WTC11 (cell line): ENCODE measurements around the gene XCL1. TPM values are rescaled to one million over a fixed set of nuclear protein-coding genes. Genes with fewer than 3 reads are reported as not detected.

Experiments
- ATAC-seq: fragments of 200-7000 bp; cut with Tn5 transposase; 2 replicates; pipeline ENCODE4 v1.10.0; 2021; ENCODE audit warnings: mild to moderate bottlenecking, moderate library complexity
- CTCF ChIA-PET: fragments of 300-600 bp; sonication (Branson Sonifier 250); formaldehyde crosslinking; loops from one replicate; lab custom pipeline; 2021; ENCODE audit warnings: antibody characterized with exemption; lab: Charles Lee
- POLR2A ChIA-PET: fragments of 350-600 bp; sonication (Branson Sonifier 250); formaldehyde crosslinking; loops from one replicate; lab custom pipeline; 2021; ENCODE audit warnings: antibody characterized with exemption; lab: Charles Lee
- DNase-seq: peaks from one replicate; pipeline ENCODE4 v3.0.0; 2021; ENCODE audit warnings: low spot score
- H3K27ac Mint-ChIP-seq: 2 replicates; pipeline ENCODE4 v1.8.0; 2021; ENCODE audit warnings: mixed read lengths
- H3K27me3 Mint-ChIP-seq: 2 replicates; pipeline ENCODE4 v1.8.0; 2021; ENCODE audit warnings: low read depth, mild to moderate bottlenecking, moderate library complexity, mixed read lengths
- H3K36me3 Mint-ChIP-seq: 2 replicates; pipeline ENCODE4 v1.8.0; 2021; ENCODE audit warnings: mixed read lengths
- H3K4me1 Mint-ChIP-seq: 2 replicates; pipeline ENCODE4 v1.8.0; 2022; ENCODE audit warnings: mixed read lengths
- H3K4me3 Mint-ChIP-seq: 2 replicates; pipeline ENCODE4 v1.8.0; 2021; ENCODE audit warnings: mild to moderate bottlenecking, moderate library complexity, mixed read lengths
- H3K9me3 Mint-ChIP-seq: 2 replicates; pipeline ENCODE4 v1.8.0; 2021; ENCODE audit warnings: mixed read lengths
- ATF1 ChIP-seq: sonication (generic); formaldehyde crosslinking; IDR thresholded peaks from 2 replicates; pipeline ENCODE4 v1.8.1; 2023; ENCODE audit warnings: mild to moderate bottlenecking, moderate library complexity, missing genetic modification reagents
- FOXP1 ChIP-seq: sonication (generic); formaldehyde crosslinking; IDR thresholded peaks from 2 replicates; pipeline ENCODE4 v1.8.0; 2022; ENCODE audit warnings: missing genetic modification reagents, mild to moderate bottlenecking, moderate library complexity, borderline replicate concordance
- NFATC4 ChIP-seq: fragments of 250-450 bp; sonication (Bioruptor Pico); IDR thresholded peaks from 2 replicates; pipeline ENCODE4 v1.9.0; 2021; ENCODE audit warnings: mild to moderate bottlenecking
- OVOL2 ChIP-seq: fragments of 250-450 bp; sonication (Bioruptor Pico); IDR thresholded peaks from 2 replicates; pipeline ENCODE4 v1.9.0; 2021; ENCODE audit warnings: mild to moderate bottlenecking, borderline replicate concordance
- RORB ChIP-seq: fragments of 250-450 bp; sonication (Bioruptor Pico); IDR thresholded peaks from 2 replicates; pipeline ENCODE4 v1.9.0; 2021; ENCODE audit warnings: mild to moderate bottlenecking
- SMAD4 ChIP-seq: sonication (generic); formaldehyde crosslinking; IDR thresholded peaks from 2 replicates; pipeline ENCODE4 v1.8.0; 2022; ENCODE audit warnings: mild to moderate bottlenecking, missing genetic modification reagents
- ZNF317 ChIP-seq: sonication (generic); formaldehyde crosslinking; IDR thresholded peaks from 2 replicates; pipeline ENCODE4 v1.8.1; 2023; ENCODE audit warnings: low read depth, mild to moderate bottlenecking, moderate library complexity, missing genetic modification reagents, borderline replicate concordance
- total RNA-seq: library from RNA; stranded (reverse); gene quantifications from 3 replicates; pipeline ENCODE4 v1.2.3, GENCODE V29; 2021
- TF ChIP-seq, protein P1 (sequence below): fragments of 250-450 bp; sonication (Bioruptor Pico); IDR thresholded peaks from 2 replicates; pipeline ENCODE4 v1.8.0; 2021; ENCODE audit warnings: mild to moderate bottlenecking
- TF ChIP-seq, protein P2 (sequence below): fragments of 250-450 bp; sonication (Bioruptor Pico); IDR thresholded peaks from 2 replicates; pipeline ENCODE4 v1.9.0; 2021; ENCODE audit warnings: moderate library complexity, mild to moderate bottlenecking, inconsistent platforms, borderline replicate concordance
- TF ChIP-seq, protein P3 (sequence below): sonication (generic); formaldehyde crosslinking; IDR thresholded peaks from 2 replicates; pipeline ENCODE4 v1.8.0; 2022; ENCODE audit warnings: mild to moderate bottlenecking, missing genetic modification reagents
- TF ChIP-seq, protein P4 (sequence below): fragments of 200-600 bp; IDR thresholded peaks from 2 replicates; pipeline ENCODE4 v1.8.0; 2022; ENCODE audit warnings: antibody characterized with exemption
- TF ChIP-seq, protein P5 (sequence below): sonication (generic); formaldehyde crosslinking; IDR thresholded peaks from 2 replicates; pipeline ENCODE4 v1.8.1; 2023; ENCODE audit warnings: mild to moderate bottlenecking, missing genetic modification reagents
- TF ChIP-seq, protein P6 (sequence below): sonication (generic); formaldehyde crosslinking; IDR thresholded peaks from 2 replicates; pipeline ENCODE4 v1.8.1; 2022; ENCODE audit warnings: mild to moderate bottlenecking, missing genetic modification reagents, moderate library complexity, borderline replicate concordance
- TF ChIP-seq, protein P7 (sequence below): sonication (generic); formaldehyde crosslinking; IDR thresholded peaks from 2 replicates; pipeline ENCODE4 v1.8.0; 2022; ENCODE audit warnings: missing genetic modification reagents
- TF ChIP-seq, protein P8 (sequence below): fragments of 250-450 bp; sonication (Bioruptor Pico); IDR thresholded peaks from 2 replicates; pipeline ENCODE4 v1.9.0; 2021; ENCODE audit warnings: mild to moderate bottlenecking

The XCL1 gene
- total RNA-seq, 1 experiment from 2014 or later = 1.1 TPM

DNA sequence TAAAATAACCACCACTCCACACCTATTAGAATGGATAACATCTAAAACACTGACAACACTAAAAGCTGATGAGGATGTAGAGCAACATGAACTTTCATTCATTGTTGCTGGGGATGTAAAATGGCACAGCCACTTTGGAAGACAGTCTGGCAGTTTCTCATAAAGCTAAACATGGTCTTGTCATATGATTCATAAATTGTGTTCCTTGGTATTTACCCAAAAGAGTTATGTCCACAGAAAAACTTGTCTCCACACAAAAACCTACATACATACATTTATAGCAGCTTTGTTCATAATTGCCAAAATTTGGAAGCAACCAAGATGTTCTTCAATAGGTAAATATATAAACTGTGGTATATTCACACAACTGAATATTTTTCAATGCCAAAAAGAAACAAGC lies 16.0 kb upstream of the XCL1 start:
- H3K4me3 Mint-ChIP-seq = no peak overlapping the region
- TF ChIP-seq ATF1 (CRISPR knock-in tag) (no peak), ZNF317 (CRISPR knock-in tag) (no peak), FOXP1 (no peak), SMAD4 (CRISPR knock-in tag) (no peak), NFATC4 (no peak), RORB (CRISPR knock-in tag) (no peak)
- TF ChIP-seq, protein P1, sequence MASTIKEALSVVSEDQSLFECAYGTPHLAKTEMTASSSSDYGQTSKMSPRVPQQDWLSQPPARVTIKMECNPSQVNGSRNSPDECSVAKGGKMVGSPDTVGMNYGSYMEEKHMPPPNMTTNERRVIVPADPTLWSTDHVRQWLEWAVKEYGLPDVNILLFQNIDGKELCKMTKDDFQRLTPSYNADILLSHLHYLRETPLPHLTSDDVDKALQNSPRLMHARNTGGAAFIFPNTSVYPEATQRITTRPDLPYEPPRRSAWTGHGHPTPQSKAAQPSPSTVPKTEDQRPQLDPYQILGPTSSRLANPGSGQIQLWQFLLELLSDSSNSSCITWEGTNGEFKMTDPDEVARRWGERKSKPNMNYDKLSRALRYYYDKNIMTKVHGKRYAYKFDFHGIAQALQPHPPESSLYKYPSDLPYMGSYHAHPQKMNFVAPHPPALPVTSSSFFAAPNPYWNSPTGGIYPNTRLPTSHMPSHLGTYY = no peak
- TF ChIP-seq, protein P2, sequence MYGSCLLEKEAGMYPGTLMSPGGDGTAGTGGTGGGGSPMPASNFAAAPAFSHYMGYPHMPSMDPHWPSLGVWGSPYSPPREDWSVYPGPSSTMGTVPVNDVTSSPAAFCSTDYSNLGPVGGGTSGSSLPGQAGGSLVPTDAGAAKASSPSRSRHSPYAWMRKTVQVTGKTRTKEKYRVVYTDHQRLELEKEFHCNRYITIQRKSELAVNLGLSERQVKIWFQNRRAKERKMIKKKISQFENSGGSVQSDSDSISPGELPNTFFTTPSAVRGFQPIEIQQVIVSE (CRISPR knock-in tag) = no peak
- TF ChIP-seq, protein P3, sequence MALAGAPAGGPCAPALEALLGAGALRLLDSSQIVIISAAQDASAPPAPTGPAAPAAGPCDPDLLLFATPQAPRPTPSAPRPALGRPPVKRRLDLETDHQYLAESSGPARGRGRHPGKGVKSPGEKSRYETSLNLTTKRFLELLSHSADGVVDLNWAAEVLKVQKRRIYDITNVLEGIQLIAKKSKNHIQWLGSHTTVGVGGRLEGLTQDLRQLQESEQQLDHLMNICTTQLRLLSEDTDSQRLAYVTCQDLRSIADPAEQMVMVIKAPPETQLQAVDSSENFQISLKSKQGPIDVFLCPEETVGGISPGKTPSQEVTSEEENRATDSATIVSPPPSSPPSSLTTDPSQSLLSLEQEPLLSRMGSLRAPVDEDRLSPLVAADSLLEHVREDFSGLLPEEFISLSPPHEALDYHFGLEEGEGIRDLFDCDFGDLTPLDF (CRISPR knock-in tag) = no peak
- TF ChIP-seq, all 79 proteins: peak for 0
- ChIA-PET POLR2A (no interaction called here), CTCF (no interaction called here)
- ATAC-seq = no peak
- Mint-ChIP-seq H3K9me3 (no peaks in the 10 kb centered on the region), H3K27me3 (no peaks in the 10 kb centered on the region), H3K27ac (no peak overlapping the region), H3K36me3 (no peaks in the 10 kb centered on the region), H3K4me1 (peaks cover 15% of the 10 kb centered on the region)
- no peak for DNase-seq

DNA sequence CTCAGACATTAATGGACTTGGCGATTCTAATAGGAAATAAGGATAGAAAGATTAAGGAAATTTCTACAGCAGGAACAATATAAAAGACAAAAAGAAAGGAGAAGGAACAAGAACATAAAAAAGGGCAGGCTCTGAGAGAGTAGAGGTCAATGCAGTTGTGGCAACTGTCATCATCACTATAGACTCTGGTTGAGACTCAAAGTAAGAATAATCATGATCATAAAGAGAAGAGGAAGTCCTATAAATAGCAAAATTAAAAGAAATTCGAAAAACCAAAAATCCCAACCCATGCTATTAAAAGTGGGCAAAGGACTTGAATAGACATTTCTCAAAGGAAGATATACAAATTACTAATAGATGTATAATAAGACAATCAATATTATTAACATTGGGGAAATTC lies 14.4 kb upstream of the XCL1 start:
- H3K27me3 Mint-ChIP-seq = no peaks in the 10 kb centered on the region
- H3K4me1 Mint-ChIP-seq = peaks cover 7% of the 10 kb centered on the region
- ChIA-PET CTCF (no interaction called here), POLR2A (no interaction called here)
- no peaks in the 10 kb centered on the region for H3K9me3 Mint-ChIP-seq
- no peak overlapping the region for H3K27ac Mint-ChIP-seq
- TF ChIP-seq, protein P3 (CRISPR knock-in tag) = no peak
- TF ChIP-seq, protein P4, sequence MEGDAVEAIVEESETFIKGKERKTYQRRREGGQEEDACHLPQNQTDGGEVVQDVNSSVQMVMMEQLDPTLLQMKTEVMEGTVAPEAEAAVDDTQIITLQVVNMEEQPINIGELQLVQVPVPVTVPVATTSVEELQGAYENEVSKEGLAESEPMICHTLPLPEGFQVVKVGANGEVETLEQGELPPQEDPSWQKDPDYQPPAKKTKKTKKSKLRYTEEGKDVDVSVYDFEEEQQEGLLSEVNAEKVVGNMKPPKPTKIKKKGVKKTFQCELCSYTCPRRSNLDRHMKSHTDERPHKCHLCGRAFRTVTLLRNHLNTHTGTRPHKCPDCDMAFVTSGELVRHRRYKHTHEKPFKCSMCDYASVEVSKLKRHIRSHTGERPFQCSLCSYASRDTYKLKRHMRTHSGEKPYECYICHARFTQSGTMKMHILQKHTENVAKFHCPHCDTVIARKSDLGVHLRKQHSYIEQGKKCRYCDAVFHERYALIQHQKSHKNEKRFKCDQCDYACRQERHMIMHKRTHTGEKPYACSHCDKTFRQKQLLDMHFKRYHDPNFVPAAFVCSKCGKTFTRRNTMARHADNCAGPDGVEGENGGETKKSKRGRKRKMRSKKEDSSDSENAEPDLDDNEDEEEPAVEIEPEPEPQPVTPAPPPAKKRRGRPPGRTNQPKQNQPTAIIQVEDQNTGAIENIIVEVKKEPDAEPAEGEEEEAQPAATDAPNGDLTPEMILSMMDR = no peak
- TF ChIP-seq, protein P5, sequence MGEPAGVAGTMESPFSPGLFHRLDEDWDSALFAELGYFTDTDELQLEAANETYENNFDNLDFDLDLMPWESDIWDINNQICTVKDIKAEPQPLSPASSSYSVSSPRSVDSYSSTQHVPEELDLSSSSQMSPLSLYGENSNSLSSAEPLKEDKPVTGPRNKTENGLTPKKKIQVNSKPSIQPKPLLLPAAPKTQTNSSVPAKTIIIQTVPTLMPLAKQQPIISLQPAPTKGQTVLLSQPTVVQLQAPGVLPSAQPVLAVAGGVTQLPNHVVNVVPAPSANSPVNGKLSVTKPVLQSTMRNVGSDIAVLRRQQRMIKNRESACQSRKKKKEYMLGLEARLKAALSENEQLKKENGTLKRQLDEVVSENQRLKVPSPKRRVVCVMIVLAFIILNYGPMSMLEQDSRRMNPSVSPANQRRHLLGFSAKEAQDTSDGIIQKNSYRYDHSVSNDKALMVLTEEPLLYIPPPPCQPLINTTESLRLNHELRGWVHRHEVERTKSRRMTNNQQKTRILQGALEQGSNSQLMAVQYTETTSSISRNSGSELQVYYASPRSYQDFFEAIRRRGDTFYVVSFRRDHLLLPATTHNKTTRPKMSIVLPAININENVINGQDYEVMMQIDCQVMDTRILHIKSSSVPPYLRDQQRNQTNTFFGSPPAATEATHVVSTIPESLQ (CRISPR knock-in tag) = no peak
- TF ChIP-seq, protein P6, sequence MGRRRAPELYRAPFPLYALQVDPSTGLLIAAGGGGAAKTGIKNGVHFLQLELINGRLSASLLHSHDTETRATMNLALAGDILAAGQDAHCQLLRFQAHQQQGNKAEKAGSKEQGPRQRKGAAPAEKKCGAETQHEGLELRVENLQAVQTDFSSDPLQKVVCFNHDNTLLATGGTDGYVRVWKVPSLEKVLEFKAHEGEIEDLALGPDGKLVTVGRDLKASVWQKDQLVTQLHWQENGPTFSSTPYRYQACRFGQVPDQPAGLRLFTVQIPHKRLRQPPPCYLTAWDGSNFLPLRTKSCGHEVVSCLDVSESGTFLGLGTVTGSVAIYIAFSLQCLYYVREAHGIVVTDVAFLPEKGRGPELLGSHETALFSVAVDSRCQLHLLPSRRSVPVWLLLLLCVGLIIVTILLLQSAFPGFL (CRISPR knock-in tag) = no peak
- TF ChIP-seq, protein P7, sequence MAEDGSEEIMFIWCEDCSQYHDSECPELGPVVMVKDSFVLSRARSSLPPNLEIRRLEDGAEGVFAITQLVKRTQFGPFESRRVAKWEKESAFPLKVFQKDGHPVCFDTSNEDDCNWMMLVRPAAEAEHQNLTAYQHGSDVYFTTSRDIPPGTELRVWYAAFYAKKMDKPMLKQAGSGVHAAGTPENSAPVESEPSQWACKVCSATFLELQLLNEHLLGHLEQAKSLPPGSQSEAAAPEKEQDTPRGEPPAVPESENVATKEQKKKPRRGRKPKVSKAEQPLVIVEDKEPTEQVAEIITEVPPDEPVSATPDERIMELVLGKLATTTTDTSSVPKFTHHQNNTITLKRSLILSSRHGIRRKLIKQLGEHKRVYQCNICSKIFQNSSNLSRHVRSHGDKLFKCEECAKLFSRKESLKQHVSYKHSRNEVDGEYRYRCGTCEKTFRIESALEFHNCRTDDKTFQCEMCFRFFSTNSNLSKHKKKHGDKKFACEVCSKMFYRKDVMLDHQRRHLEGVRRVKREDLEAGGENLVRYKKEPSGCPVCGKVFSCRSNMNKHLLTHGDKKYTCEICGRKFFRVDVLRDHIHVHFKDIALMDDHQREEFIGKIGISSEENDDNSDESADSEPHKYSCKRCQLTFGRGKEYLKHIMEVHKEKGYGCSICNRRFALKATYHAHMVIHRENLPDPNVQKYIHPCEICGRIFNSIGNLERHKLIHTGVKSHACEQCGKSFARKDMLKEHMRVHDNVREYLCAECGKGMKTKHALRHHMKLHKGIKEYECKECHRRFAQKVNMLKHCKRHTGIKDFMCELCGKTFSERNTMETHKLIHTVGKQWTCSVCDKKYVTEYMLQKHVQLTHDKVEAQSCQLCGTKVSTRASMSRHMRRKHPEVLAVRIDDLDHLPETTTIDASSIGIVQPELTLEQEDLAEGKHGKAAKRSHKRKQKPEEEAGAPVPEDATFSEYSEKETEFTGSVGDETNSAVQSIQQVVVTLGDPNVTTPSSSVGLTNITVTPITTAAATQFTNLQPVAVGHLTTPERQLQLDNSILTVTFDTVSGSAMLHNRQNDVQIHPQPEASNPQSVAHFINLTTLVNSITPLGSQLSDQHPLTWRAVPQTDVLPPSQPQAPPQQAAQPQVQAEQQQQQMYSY (CRISPR knock-in tag) = no peak
- TF ChIP-seq, protein P8, sequence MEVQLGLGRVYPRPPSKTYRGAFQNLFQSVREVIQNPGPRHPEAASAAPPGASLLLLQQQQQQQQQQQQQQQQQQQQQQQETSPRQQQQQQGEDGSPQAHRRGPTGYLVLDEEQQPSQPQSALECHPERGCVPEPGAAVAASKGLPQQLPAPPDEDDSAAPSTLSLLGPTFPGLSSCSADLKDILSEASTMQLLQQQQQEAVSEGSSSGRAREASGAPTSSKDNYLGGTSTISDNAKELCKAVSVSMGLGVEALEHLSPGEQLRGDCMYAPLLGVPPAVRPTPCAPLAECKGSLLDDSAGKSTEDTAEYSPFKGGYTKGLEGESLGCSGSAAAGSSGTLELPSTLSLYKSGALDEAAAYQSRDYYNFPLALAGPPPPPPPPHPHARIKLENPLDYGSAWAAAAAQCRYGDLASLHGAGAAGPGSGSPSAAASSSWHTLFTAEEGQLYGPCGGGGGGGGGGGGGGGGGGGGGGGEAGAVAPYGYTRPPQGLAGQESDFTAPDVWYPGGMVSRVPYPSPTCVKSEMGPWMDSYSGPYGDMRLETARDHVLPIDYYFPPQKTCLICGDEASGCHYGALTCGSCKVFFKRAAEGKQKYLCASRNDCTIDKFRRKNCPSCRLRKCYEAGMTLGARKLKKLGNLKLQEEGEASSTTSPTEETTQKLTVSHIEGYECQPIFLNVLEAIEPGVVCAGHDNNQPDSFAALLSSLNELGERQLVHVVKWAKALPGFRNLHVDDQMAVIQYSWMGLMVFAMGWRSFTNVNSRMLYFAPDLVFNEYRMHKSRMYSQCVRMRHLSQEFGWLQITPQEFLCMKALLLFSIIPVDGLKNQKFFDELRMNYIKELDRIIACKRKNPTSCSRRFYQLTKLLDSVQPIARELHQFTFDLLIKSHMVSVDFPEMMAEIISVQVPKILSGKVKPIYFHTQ (CRISPR knock-in tag) = no peak
- TF ChIP-seq OVOL2 (CRISPR knock-in tag) = no peak
- DNase-seq (no peak), ATAC-seq (no peak)
- no peaks in the 10 kb centered on the region for H3K36me3 Mint-ChIP-seq
- H3K4me3 Mint-ChIP-seq = no peak overlapping the region
